Mucosa of gallbladder (tissue), 1 donor: ENCODE data around the gene NELL1. TPM values are rescaled to one million over a fixed set of nuclear protein-coding genes. Genes with fewer than 3 reads are reported as not detected.

Experiments
- DNase-seq: peaks from one replicate; pipeline ENCODE4 v3.0.0-alpha.2; 2020; ENCODE audit warnings: low spot score
- total RNA-seq: library from RNA; stranded (reverse); gene quantifications from one replicate; pipeline ENCODE4 v1.2.1, GENCODE V29; 2021
- donor health status: DM: no; HTN: no; CAD: no.

Gene NELL1
- total RNA-seq, 1 donor from 2014 or later: 0.29 TPM

- no peak for DNase-seq
Measured at GRCh38 chr11:20873054-20873453, 203.7 kb downstream of the NELL1 start.

GRCh38 chr11:20874358-20874757 is 205.0 kb downstream of the NELL1 start:
- DNase-seq: no peak

- DNase-seq: no peak
Measured at GRCh38 chr11:20875889-20876288, 206.5 kb downstream of the NELL1 start.

- DNase-seq: no peak
Measured at GRCh38 chr11:20876738-20877137, 207.4 kb downstream of the NELL1 start.

- no peak for DNase-seq
Measured at GRCh38 chr11:20880094-20880493, 210.7 kb downstream of the NELL1 start.

- no peak for DNase-seq
Measured at GRCh38 chr11:20881328-20882079, 212.1 kb downstream of the NELL1 start.

GRCh38 chr11:20887137-20887536 is 217.8 kb downstream of the NELL1 start:
- no peak for DNase-seq

GRCh38 chr11:20894296-20894695 is 224.9 kb downstream of the NELL1 start:
- DNase-seq: no peak

- DNase-seq: no peak
Measured at GRCh38 chr11:20909995-20910726, 240.8 kb downstream of the NELL1 start.

GRCh38 chr11:20910733-20911132 is 241.3 kb downstream of the NELL1 start:
- DNase-seq: no peak

- no peak for DNase-seq
Measured at GRCh38 chr11:20912065-20912821, 242.9 kb downstream of the NELL1 start.

GRCh38 chr11:20912922-20913512 is 243.6 kb downstream of the NELL1 start:
- DNase-seq: no peak

GRCh38 chr11:20917306-20917705 is 247.9 kb downstream of the NELL1 start:
- no peak for DNase-seq

GRCh38 chr11:20926799-20927540 is 257.6 kb downstream of the NELL1 start:
- no peak for DNase-seq

- DNase-seq: no peak
Measured at GRCh38 chr11:20931029-20931428, 261.6 kb downstream of the NELL1 start.

GRCh38 chr11:20933086-20933485 is 263.7 kb downstream of the NELL1 start:
- no peak for DNase-seq

GRCh38 chr11:20933958-20934357 is 264.6 kb downstream of the NELL1 start:
- DNase-seq: no peak

GRCh38 chr11:20934516-20934915 is 265.1 kb downstream of the NELL1 start:
- DNase-seq: no peak

- no peak for DNase-seq
Measured at GRCh38 chr11:20937826-20938225, 268.4 kb downstream of the NELL1 start.

- DNase-seq: no peak
Measured at GRCh38 chr11:20949585-20949984, 280.2 kb downstream of the NELL1 start.

GRCh38 chr11:20962581-20962980 is 293.2 kb downstream of the NELL1 start:
- no peak for DNase-seq
